Skin epidermis (tissue), 12 donors: Measurements from ENCODE around the gene SHB.
"Not testable (repeated sequence)": the region's sequence is repeated elsewhere in the genome, so short reads cannot be mapped to it uniquely, and the experiment has no call there.

ENCODE experiments used
- H3K27ac ChIP-seq, 21 experiments: fragments of 200-600 bp; sonication (generic) in 11 of 21; one replicate each; pipeline ENCODE4 v1.5.0; 2020; ENCODE audit warnings: mild to moderate bottlenecking in 3 of 21, inconsistent platforms in 2 of 21, moderate library complexity in 2 of 21
- H3K4me3 ChIP-seq, 7 experiments: fragments of 200-600 bp; sonication (generic) in 2 of 7; one replicate each; pipeline ENCODE4 v1.5.0; 2020; ENCODE audit warnings: inconsistent platforms in 2 of 7, mild to moderate bottlenecking in 2 of 7, moderate library complexity in 1 of 7

Gene SHB

GRCh38 chr9:38047301-38048251, 21.5 kb downstream of the SHB start:
- no peak overlapping the region for H3K4me3 ChIP-seq
- H3K27ac ChIP-seq: peak overlapping the region in 20 of 21 experiments; percentile 15 to 84 (median 71)

- peak overlapping the region in 20 of 21 experiments; percentile 3 to 84 (median 71) for H3K27ac ChIP-seq
- no peak overlapping the region for H3K4me3 ChIP-seq
Measured at GRCh38 chr9:38046661-38047300, 22.2 kb downstream of the SHB start.

GRCh38 chr9:38045939-38046338, 23.1 kb downstream of the SHB start:
- not testable (repeated sequence) for H3K4me3 ChIP-seq
- peak overlapping the region in 17 of 21 experiments; percentile 48 to 84 (median 70) for H3K27ac ChIP-seq

GRCh38 chr9:38044706-38045105, 24.3 kb downstream of the SHB start:
- Histone ChIP-seq H3K4me3 (no peak overlapping the region), H3K27ac (peak overlapping the region in 3 of 21 experiments; percentile 4 to 42 (median 19))

- no peak overlapping the region for H3K4me3 ChIP-seq
- peak overlapping the region in 6 of 21 experiments; percentile 1 to 74 (median 12) for H3K27ac ChIP-seq
Measured at GRCh38 chr9:38043931-38044623, 24.9 kb downstream of the SHB start.

GRCh38 chr9:38042626-38043357, 26.2 kb downstream of the SHB start:
- H3K4me3 ChIP-seq: no peak overlapping the region
- H3K27ac ChIP-seq: peak overlapping the region in 14 of 21 experiments; percentile 17 to 74 (median 39)

GRCh38 chr9:38041564-38042243, 27.3 kb downstream of the SHB start:
- Histone ChIP-seq H3K4me3 (no peak overlapping the region), H3K27ac (peak overlapping the region in 15 of 21 experiments; percentile 7 to 74 (median 30))

GRCh38 chr9:38039907-38040682, 28.9 kb downstream of the SHB start:
- Histone ChIP-seq H3K27ac (peak overlapping the region in 5 of 21 experiments; percentile 8 to 48 (median 16)), H3K4me3 (no peak overlapping the region)

- no peak overlapping the region for H3K4me3 ChIP-seq
- peak overlapping the region in 6 of 21 experiments; percentile 8 to 48 (median 18) for H3K27ac ChIP-seq
Measured at GRCh38 chr9:38039090-38039906, 29.7 kb downstream of the SHB start.

GRCh38 chr9:38038307-38039089, 30.5 kb downstream of the SHB start:
- peak overlapping the region in 4 of 21 experiments; percentile 11 to 41 (median 28) for H3K27ac ChIP-seq

GRCh38 chr9:38037981-38038306, 31.1 kb downstream of the SHB start:
- peak overlapping the region in 4 of 21 experiments; percentile 11 to 26 (median 19) for H3K27ac ChIP-seq
- H3K4me3 ChIP-seq: no peak overlapping the region

More at GRCh38 chr9:38038307-38039089, 30.5 kb downstream of the SHB start:
- no peak overlapping the region for H3K4me3 ChIP-seq

- Histone ChIP-seq H3K4me3 (no peak overlapping the region), H3K27ac (peak overlapping the region in 10 of 21 experiments; percentile 21 to 65 (median 53))
Measured at GRCh38 chr9:38036359-38037084, 32.5 kb downstream of the SHB start.

GRCh38 chr9:38035873-38036272, 33.2 kb downstream of the SHB start:
- peak overlapping the region in 9 of 21 experiments; percentile 21 to 65 (median 54) for H3K27ac ChIP-seq

GRCh38 chr9:38033941-38034340, 35.1 kb downstream of the SHB start:
- Histone ChIP-seq H3K27ac (no peak overlapping the region), H3K4me3 (no peak overlapping the region)

More at GRCh38 chr9:38035873-38036272, 33.2 kb downstream of the SHB start:
- H3K4me3 ChIP-seq: no peak overlapping the region

GRCh38 chr9:38032266-38033110, 36.5 kb downstream of the SHB start:
- H3K4me3 ChIP-seq: no peak overlapping the region
- peak overlapping the region in 12 of 21 experiments; percentile 16 to 74 (median 44) for H3K27ac ChIP-seq
